Mesothelial cell of epicardium (in vitro differentiated cells): ENCODE measurements around the gene ADGRV1. TPM values are rescaled to one million over a fixed set of nuclear protein-coding genes. Genes with fewer than 3 reads are reported as not detected.

Experiments used
- DNase-seq, 2 experiments: peaks; one replicate each; pipeline ENCODE4 v3.0.0; 2021; ENCODE audit warnings: low spot score in 2 of 2; ENCODE audit not compliant: unreplicated experiment in 2 of 2
- H3K27ac Mint-ChIP-seq: 2 replicates; pipeline ENCODE4 v1.8.0; 2021; ENCODE audit warnings: mixed read lengths
- H3K27me3 Mint-ChIP-seq: 2 replicates; pipeline ENCODE4 v1.8.0; 2021; ENCODE audit warnings: low read depth, mixed read lengths
- H3K36me3 Mint-ChIP-seq: 2 replicates; pipeline ENCODE4 v1.8.0; 2021; ENCODE audit warnings: mixed read lengths
- H3K4me1 Mint-ChIP-seq: 2 replicates; pipeline ENCODE4 v1.8.0; 2021; ENCODE audit warnings: mixed read lengths
- H3K4me3 Mint-ChIP-seq: 2 replicates; pipeline ENCODE4 v1.8.0; 2021; ENCODE audit warnings: mild to moderate bottlenecking, moderate library complexity, mixed read lengths
- H3K9me3 Mint-ChIP-seq: 2 replicates; pipeline ENCODE4 v1.8.0; 2021; ENCODE audit warnings: mixed read lengths
- CTCF ChIP-seq: fragments of 200-600 bp; sonication (generic); IDR thresholded peaks from one replicate; pipeline ENCODE4 v1.5.0; 2021; ENCODE audit warnings: antibody characterized with exemption; ENCODE audit not compliant: unreplicated experiment
- total RNA-seq: library from RNA; stranded (reverse); gene quantifications from 3 replicates; pipeline ENCODE4 v1.2.1, GENCODE V29; 2021

Gene ADGRV1
- total RNA-seq, 1 donor from 2014 or later, result 25.4 TPM

GRCh38 chr5:91119981-91120850, 561.6 kb downstream of the ADGRV1 start:
- H3K27me3 Mint-ChIP-seq, result no peaks in the 10 kb centered on the region
- DNase-seq, result no peak
- H3K4me1 Mint-ChIP-seq, result peaks cover 22% of the 10 kb centered on the region
- no peaks in the 10 kb centered on the region for H3K36me3 Mint-ChIP-seq
- peak overlapping the region; percentile 13 for H3K27ac Mint-ChIP-seq
- no peaks in the 10 kb centered on the region for H3K9me3 Mint-ChIP-seq
- no peak for TF ChIP-seq CTCF
- no peak overlapping the region for H3K4me3 Mint-ChIP-seq

GRCh38 chr5:91121347-91121993, 562.9 kb downstream of the ADGRV1 start:
- Mint-ChIP-seq H3K9me3 (no peaks in the 10 kb centered on the region), H3K4me1 (peaks cover 29% of the 10 kb centered on the region)

DNA sequence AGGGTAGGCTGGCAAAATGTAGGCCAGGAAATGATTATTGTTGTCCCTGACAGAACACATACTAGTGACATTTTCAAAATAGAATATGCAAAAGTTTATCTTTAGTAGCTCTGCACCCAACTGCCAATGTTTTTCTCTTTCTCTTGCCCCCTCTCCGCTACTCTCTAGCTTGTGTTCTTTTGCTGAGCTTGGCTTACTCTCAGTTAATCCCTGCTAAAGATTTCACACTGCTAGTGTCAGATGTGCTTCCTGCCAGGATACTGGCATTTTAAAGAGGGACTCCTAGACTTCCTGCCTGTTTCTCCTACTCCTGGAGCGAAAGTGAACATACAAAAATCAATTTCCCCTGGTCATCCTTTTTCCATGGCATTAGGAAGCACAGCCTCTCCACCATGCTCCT, 564.1 kb downstream of the ADGRV1 start:
- peaks cover 36% of the 10 kb centered on the region for H3K4me1 Mint-ChIP-seq

More at GRCh38 chr5:91121347-91121993, 562.9 kb downstream of the ADGRV1 start:
- no peaks in the 10 kb centered on the region for H3K27me3 Mint-ChIP-seq
- no peaks in the 10 kb centered on the region for H3K36me3 Mint-ChIP-seq
- no peak overlapping the region for H3K4me3 Mint-ChIP-seq
- no peak for DNase-seq
- no peak for TF ChIP-seq CTCF
- H3K27ac Mint-ChIP-seq, result no peak overlapping the region

GRCh38 chr5:91123291-91123690, 564.7 kb downstream of the ADGRV1 start:
- no peak for TF ChIP-seq CTCF
- H3K4me3 Mint-ChIP-seq, result no peak overlapping the region
- no peak overlapping the region for H3K27ac Mint-ChIP-seq
- H3K27me3 Mint-ChIP-seq, result no peaks in the 10 kb centered on the region
- no peak for DNase-seq
- H3K36me3 Mint-ChIP-seq, result no peaks in the 10 kb centered on the region
- peaks cover 41% of the 10 kb centered on the region for H3K4me1 Mint-ChIP-seq
- no peaks in the 10 kb centered on the region for H3K9me3 Mint-ChIP-seq

More for the DNA sequence above, 564.1 kb downstream of the ADGRV1 start:
- Mint-ChIP-seq H3K27ac (no peak overlapping the region), H3K27me3 (no peaks in the 10 kb centered on the region), H3K9me3 (no peaks in the 10 kb centered on the region), H3K36me3 (no peaks in the 10 kb centered on the region), H3K4me3 (no peak overlapping the region)
- no peak for TF ChIP-seq CTCF
- no peak for DNase-seq

DNA sequence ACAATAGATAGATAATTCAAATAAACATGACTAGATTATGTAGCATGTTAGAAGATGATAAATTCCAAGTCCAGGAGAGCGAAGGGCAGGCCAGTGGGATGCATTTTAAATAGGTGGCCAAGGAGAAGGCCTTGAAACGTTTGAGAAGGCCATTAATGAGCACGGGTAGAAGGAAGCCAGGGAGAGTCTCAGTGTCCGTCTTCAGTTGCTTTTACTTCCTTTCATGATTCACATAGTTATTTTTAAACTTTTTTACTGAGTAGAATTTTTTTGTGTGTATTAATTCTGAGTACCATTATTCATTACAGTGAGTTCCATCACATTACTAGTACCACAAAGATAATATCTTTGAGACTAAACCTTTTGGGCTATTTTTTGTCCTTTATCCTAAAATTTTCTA, 565.3 kb downstream of the ADGRV1 start:
- Mint-ChIP-seq H3K27ac (no peak overlapping the region), H3K27me3 (no peaks in the 10 kb centered on the region), H3K36me3 (no peaks in the 10 kb centered on the region), H3K4me3 (no peak overlapping the region), H3K4me1 (peaks cover 44% of the 10 kb centered on the region), H3K9me3 (no peaks in the 10 kb centered on the region)
- no peak for TF ChIP-seq CTCF
- no peak for DNase-seq
